ENCODE results near the gene NCKAP5.

DNA sequence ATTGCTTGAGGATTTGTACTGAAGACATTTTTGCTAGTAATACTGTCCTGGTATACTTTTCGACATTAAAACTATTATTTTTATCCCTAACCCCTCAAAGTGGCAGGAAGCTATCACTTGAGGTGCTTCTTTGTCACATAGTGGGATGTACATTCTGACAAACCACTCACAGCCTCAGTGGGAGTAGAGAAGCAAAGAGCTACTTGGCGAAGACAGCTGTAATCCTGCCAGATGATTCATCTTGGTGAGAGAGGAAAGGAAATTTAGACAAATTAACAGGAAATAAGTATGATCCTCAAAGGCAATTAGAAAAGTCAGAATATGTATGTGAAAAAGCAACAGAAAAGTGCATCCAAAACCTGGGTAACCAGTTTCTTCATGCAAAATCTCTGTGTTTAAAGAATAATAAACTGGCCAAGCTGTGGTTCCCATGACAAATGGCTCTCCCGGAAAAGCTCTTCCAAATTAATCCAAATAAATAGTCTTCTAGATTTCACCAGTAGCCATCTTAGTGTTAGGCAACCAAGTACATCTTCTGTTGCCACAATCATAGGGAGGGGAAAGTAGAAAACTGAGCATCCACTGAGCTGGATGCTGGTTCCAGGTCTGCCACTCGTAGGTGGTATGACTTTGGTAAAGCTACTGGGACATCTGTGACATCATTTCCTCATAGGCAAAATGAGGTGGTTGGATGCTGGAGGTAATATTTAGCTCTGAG, 590.3 kb downstream of the NCKAP5 start:
- TF ChIP-seq EZH2 (IDR thresholded peaks at IDR 0.05; ENCODE audit: insufficient read depth, poor library complexity, severe bottlenecking) (no peak), EZH2phosphoT487 (IDR thresholded peaks at IDR 0.05; ENCODE audit: insufficient read depth, low read depth) (no peak)

All from GM23248 (cell line).